HCT116 (cell line): ENCODE data around the gene DCDC2C. TPM values are rescaled to one million over a fixed set of nuclear protein-coding genes. Genes with fewer than 3 reads are reported as not detected.

Experiments used
- ATAC-seq: fragments of 200-7000 bp; cut with Tn5 transposase; 2 replicates; pipeline ENCODE4 v1.9.1; 2020; ENCODE audit warnings: mild to moderate bottlenecking, moderate library complexity
- BruUV-seq: library from RNA; stranded (reverse); fragments of 400-500 nt; replicated peaks from 2 replicates; lab custom pipeline; 2021; lab: Mats Ljungman, UMichigan
- CTCF ChIA-PET: fragments of 300-600 bp; sonication (Branson Sonifier 250); formaldehyde crosslinking; loops from one replicate; lab custom pipeline; 2021; ENCODE audit warnings: antibody characterized with exemption; lab: Charles Lee
- POLR2A ChIA-PET: fragments of 300-600, 350-600 bp; sonication (Branson Sonifier 250); formaldehyde crosslinking; loops from one replicate; lab custom pipeline; 2021; ENCODE audit warnings: antibody characterized with exemption; lab: Charles Lee
- RAD21 ChIA-PET, 2 experiments: fragments of 300-600 bp; sonication (Branson Sonifier 250); formaldehyde crosslinking; loops; one replicate each; lab custom pipeline; 2023; ENCODE audit warnings: low total read pairs in 2 of 2; ENCODE audit not compliant: uncharacterized antibody in 2 of 2, unreplicated experiment in 2 of 2, low non-redundant PET in 1 of 2; lab: Charles Lee
- DNase-seq: peaks from one replicate; pipeline ENCODE4 v3.0.0-alpha.2; 2010; ENCODE audit warnings: low read depth, low spot score
- H2AFZ ChIP-seq: fragments of 200-600 bp; shearing (Covaris generic), sonication (generic); 2 replicates; pipeline ENCODE4 v1.6.1; 2017; ENCODE audit warnings: low read depth, mixed run types, mixed read lengths, antibody characterized with exemption, low read length; ENCODE audit not compliant: poor library complexity, severe bottlenecking
- H3K27ac ChIP-seq: 2 replicates; pipeline ENCODE4 v1.5.1; 2012; ENCODE audit warnings: low read depth, low read length
- H3K27me3 ChIP-seq: fragments of 200-600 bp; sonication (generic); 2 replicates; pipeline ENCODE4 v1.6.1; 2016; ENCODE audit warnings: mixed run types, low read length, mixed read lengths; ENCODE audit not compliant: insufficient read depth
- H3K36me3 ChIP-seq, 2 experiments: fragments of 200-500 bp in 1 of 2; fragments of 200-600 bp in 1 of 2; sonication (Bioruptor generic) in 1 of 2; sonication (generic) in 1 of 2; 2 replicates each; pipeline versions ENCODE4 v1.5.1 to v1.6.1; 2014 to 2016; ENCODE audit warnings: low read length in 2 of 2, inconsistent platforms in 1 of 2, mixed read lengths in 1 of 2, mixed run types in 1 of 2; ENCODE audit not compliant: insufficient read depth in 2 of 2, control insufficient read depth in 1 of 2
- H3K4me1 ChIP-seq, 2 experiments: fragments of 200-600 bp in 1 of 2; sonication (generic) in 1 of 2; 2 replicates each; pipeline versions ENCODE4 v1.5.1 to v1.6.1; 2012 to 2017; ENCODE audit warnings: low read length in 2 of 2, inconsistent platforms in 1 of 2, mild to moderate bottlenecking in 1 of 2, mixed read lengths in 1 of 2, mixed run types in 1 of 2, moderate library complexity in 1 of 2; ENCODE audit not compliant: insufficient read depth in 2 of 2, control insufficient read depth in 1 of 2
- H3K4me2 ChIP-seq: fragments of 200-600 bp; sonication (generic); 2 replicates; pipeline ENCODE4 v1.6.1; 2017; ENCODE audit warnings: mixed run types, low read length, mixed read lengths
- H3K4me3 ChIP-seq, 2 experiments: fragments of 200-600 bp in 1 of 2; sonication (generic) in 1 of 2; replicated peaks in 1 of 2; 2 replicates each; pipeline ENCODE4 v1.5.1; 2011 to 2016; ENCODE audit warnings: low read length in 2 of 2, control low read depth in 1 of 2, low read depth in 1 of 2, mild to moderate bottlenecking in 1 of 2, mixed read lengths in 1 of 2, mixed run types in 1 of 2
- H3K79me2 ChIP-seq: fragments of 200-600 bp; sonication (generic); 2 replicates; pipeline ENCODE4 v1.6.1; 2017; ENCODE audit warnings: mild to moderate bottlenecking, mixed run types, low read length, moderate library complexity, mixed read lengths; ENCODE audit not compliant: insufficient read depth
- H3K9ac ChIP-seq: fragments of 200-600 bp; sonication (generic); 2 replicates; pipeline ENCODE4 v1.6.1; 2016; ENCODE audit warnings: low read length, mixed read lengths
- H3K9me2 ChIP-seq: fragments of 200-600 bp; sonication (generic), shearing (Covaris generic); 2 replicates; pipeline ENCODE4 v1.6.1; 2017; ENCODE audit warnings: mixed run types, mild to moderate bottlenecking, moderate library complexity; ENCODE audit not compliant: insufficient read depth
- H3K9me3 ChIP-seq, 2 experiments: fragments of 200-500 bp in 1 of 2; fragments of 200-600 bp in 1 of 2; sonication (Bioruptor generic) in 1 of 2; sonication (generic) in 1 of 2; 2 replicates each; pipeline ENCODE4 v1.6.1; 2014 to 2017; ENCODE audit warnings: low read length in 2 of 2, mixed read lengths in 2 of 2, inconsistent platforms in 1 of 2, low read depth in 1 of 2, mild to moderate bottlenecking in 1 of 2, mixed run types in 1 of 2, moderate library complexity in 1 of 2; ENCODE audit not compliant: control insufficient read depth in 1 of 2, insufficient read depth in 1 of 2
- H4K20me1 ChIP-seq: fragments of 200-600 bp; sonication (generic), shearing (Covaris generic); 2 replicates; pipeline ENCODE4 v1.6.1; 2017; ENCODE audit warnings: mixed run types, mild to moderate bottlenecking, moderate library complexity; ENCODE audit not compliant: insufficient read depth
- CTCF ChIP-seq, 3 experiments: fragments of 200-600 bp in 1 of 3; sonication (generic) in 1 of 3; IDR thresholded peaks in 2 of 3; conservative IDR thresholded peaks in 1 of 3; 2 replicates each; pipeline ENCODE4 v1.5.1; 2012 to 2017; ENCODE audit warnings: low read depth in 2 of 3, low read length in 2 of 3, antibody characterized with exemption in 1 of 3, borderline replicate concordance in 1 of 3, control low read depth in 1 of 3, mild to moderate bottlenecking in 1 of 3, mixed read lengths in 1 of 3, mixed run types in 1 of 3, moderate library complexity in 1 of 3; ENCODE audit not compliant: insufficient read depth in 1 of 3
- POLR2A ChIP-seq: IDR thresholded peaks from 2 replicates; pipeline ENCODE4 v1.7.0; 2011; ENCODE audit warnings: borderline replicate concordance; ENCODE audit not compliant: insufficient read depth, insufficient read length; ENCODE audit errors: extremely low read depth
- REST ChIP-seq: IDR thresholded peaks from 2 replicates; pipeline ENCODE4 v1.6.1; 2012; ENCODE audit warnings: low read depth
- intact Hi-C: fragments of 100-400 bp; cut with micrococcal nuclease; formaldehyde crosslinking; loops from 2 replicates; pipeline ENCODE4 v1.10.0; 2022
- total RNA-seq: library from RNA; stranded (reverse); gene quantifications from one replicate; pipeline ENCODE4 v1.2.1, GENCODE V29; 2021; ENCODE audit not compliant: unreplicated experiment

DCDC2C gene
- total RNA-seq, 1 experiment from 2014 or later = not detected

- Histone ChIP-seq H4K20me1 (no peaks in the 10 kb centered on the region), H3K9me2 (no peaks in the 10 kb centered on the region), H3K27ac (no peak overlapping the region), H3K9ac (no peak overlapping the region), H3K79me2 (no peaks in the 10 kb centered on the region), H3K9me3 (no peaks in the 10 kb centered on the region), H3K4me3 (no peak overlapping the region), H2AFZ (no peak overlapping the region), H3K4me2 (no peak overlapping the region), H3K4me1 (no peaks in the 10 kb centered on the region), H3K27me3 (peaks cover 49% of the 10 kb centered on the region), H3K36me3 (no peaks in the 10 kb centered on the region)
- no peak for TF ChIP-seq POLR2A
- no peak for TF ChIP-seq CTCF (IDR thresholded peaks at IDR 0.05 in 2 of 3, conservative IDR thresholded peaks at IDR 0.05 in 1 of 3; ENCODE audit: borderline replicate concordance in 1 of 3, insufficient read depth in 1 of 3, low read depth in 2 of 3, low read length in 2 of 3)
- no peak for TF ChIP-seq REST
- CTCF ChIA-PET = no interaction called here
- POLR2A ChIA-PET = no interaction called here
- ATAC-seq (no peak), DNase-seq (no peak)
- intact Hi-C loops = no loop called here
- RAD21 ChIA-PET = no interaction called here
- no TSS peak for BruUV-seq
Measured at GRCh38 chr2:3761272-3761671, 57.9 kb downstream of the DCDC2C start.
